ENCODE measurements around the gene RSRC1. TPM values are rescaled to one million over a fixed set of nuclear protein-coding genes. Genes with fewer than 3 reads are reported as not detected.
"Not testable (repeated sequence)": the region's sequence is repeated elsewhere in the genome, so short reads cannot be mapped to it uniquely, and the experiment has no call there.

Gene RSRC1
- polyA plus RNA-seq, 2 donors = 10.9 to 12.3 TPM

- WGBS, 2 donors = 70 to 97% methylated on average over 2 of the region's 2 CpGs
These were observed 285.5 kb downstream of the RSRC1 start for GRCh38 chr3:158395421-158395820.

DNA sequence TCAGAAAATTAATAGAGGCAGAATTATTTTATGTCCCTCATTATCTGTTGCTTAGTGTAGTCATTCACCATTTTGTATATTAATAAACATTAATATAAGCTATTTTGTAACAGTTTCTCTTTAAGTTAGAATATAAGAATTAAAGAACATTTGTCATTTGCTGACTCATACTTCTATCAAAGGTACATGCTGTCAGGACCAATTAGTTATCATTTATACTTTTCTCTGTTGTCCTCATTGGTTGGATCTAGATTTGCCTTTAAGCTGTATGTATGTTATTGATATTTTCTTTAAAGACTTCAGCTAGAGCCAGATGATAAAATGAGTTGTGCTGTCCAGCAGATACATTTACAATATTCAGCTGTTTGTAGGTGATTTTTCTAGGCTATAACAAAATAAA lies 292.7 kb downstream of the RSRC1 start:
- H3K27ac ChIP-seq (ENCODE audit: low read depth in 2 of 2, low read length in 1 of 2) = no peak overlapping the region
- H3K4me3 ChIP-seq (ENCODE audit: low read depth in 1 of 2, low read length in 2 of 2) = no peak overlapping the region
- no peaks in the 10 kb centered on the region for H3K36me3 ChIP-seq (ENCODE audit: control insufficient read depth in 2 of 2, insufficient read depth in 2 of 2, low read length in 1 of 2)
- H3K9me3 ChIP-seq (ENCODE audit: control insufficient read depth in 2 of 2, insufficient read depth in 1 of 2, low read depth in 1 of 2, low read length in 1 of 2) = no peaks in the 10 kb centered on the region
- no peaks in the 10 kb centered on the region for H3K4me1 ChIP-seq (ENCODE audit: control insufficient read depth in 2 of 2, insufficient read depth in 2 of 2, low read length in 1 of 2)
- no peaks in the 10 kb centered on the region for H3K27me3 ChIP-seq (ENCODE audit: control insufficient read depth in 1 of 2, insufficient read depth in 2 of 2, low read length in 2 of 2)

More at GRCh38 chr3:158395421-158395820, 285.5 kb downstream of the RSRC1 start:
- Histone ChIP-seq H3K4me3 (ENCODE audit: low read depth in 1 of 2, low read length in 2 of 2) (no peak overlapping the region), H3K9me3 (ENCODE audit: control insufficient read depth in 2 of 2, insufficient read depth in 1 of 2, low read depth in 1 of 2, low read length in 1 of 2) (no peaks in the 10 kb centered on the region), H3K36me3 (ENCODE audit: control insufficient read depth in 2 of 2, insufficient read depth in 2 of 2, low read length in 1 of 2) (no peaks in the 10 kb centered on the region), H3K4me1 (ENCODE audit: control insufficient read depth in 2 of 2, insufficient read depth in 2 of 2, low read length in 1 of 2) (no peaks in the 10 kb centered on the region), H3K27ac (ENCODE audit: low read depth in 2 of 2, low read length in 1 of 2) (no peak overlapping the region), H3K27me3 (ENCODE audit: control insufficient read depth in 1 of 2, insufficient read depth in 2 of 2, low read length in 2 of 2) (no peaks in the 10 kb centered on the region)

GRCh38 chr3:158403013-158403412 lies 293.1 kb downstream of the RSRC1 start:
- 87 to 91% methylated on average over 1 of the region's 1 CpG for WGBS, 2 donors
- Histone ChIP-seq H3K9me3 (ENCODE audit: control insufficient read depth in 2 of 2, insufficient read depth in 1 of 2, low read depth in 1 of 2, low read length in 1 of 2) (no peaks in the 10 kb centered on the region), H3K27ac (ENCODE audit: low read depth in 2 of 2, low read length in 1 of 2) (no peak overlapping the region), H3K4me1 (ENCODE audit: control insufficient read depth in 2 of 2, insufficient read depth in 2 of 2, low read length in 1 of 2) (no peaks in the 10 kb centered on the region), H3K36me3 (ENCODE audit: control insufficient read depth in 2 of 2, insufficient read depth in 2 of 2, low read length in 1 of 2) (no peaks in the 10 kb centered on the region), H3K27me3 (ENCODE audit: control insufficient read depth in 1 of 2, insufficient read depth in 2 of 2, low read length in 2 of 2) (no peaks in the 10 kb centered on the region), H3K4me3 (ENCODE audit: low read depth in 1 of 2, low read length in 2 of 2) (no peak overlapping the region)

GRCh38 chr3:158404131-158404718 lies 294.3 kb downstream of the RSRC1 start:
- H3K27ac ChIP-seq (ENCODE audit: low read depth in 2 of 2, low read length in 1 of 2) = no peak overlapping the region
- WGBS, 2 donors = 73 to 82% methylated on average over 1 of the region's 1 CpG

DNA sequence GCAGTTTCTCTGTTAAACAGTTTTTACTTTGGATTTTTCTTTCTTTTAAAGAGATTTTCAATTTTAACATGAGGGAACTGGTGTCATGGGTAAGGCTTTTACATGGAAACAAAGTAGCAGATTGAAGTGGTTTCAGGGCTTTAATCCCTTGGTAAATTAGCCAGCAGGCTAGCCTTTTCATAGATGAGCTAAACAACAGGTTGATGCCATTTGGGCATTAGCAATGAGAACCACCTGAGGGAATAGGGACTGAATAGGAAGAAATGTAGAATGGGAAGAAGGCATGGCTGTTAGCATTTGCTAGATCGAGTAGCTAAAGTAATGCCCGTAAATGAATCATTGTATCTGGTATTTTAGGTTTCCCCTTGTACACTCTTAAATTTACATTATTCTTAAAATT lies 295.6 kb downstream of the RSRC1 start:
- H3K36me3 ChIP-seq (ENCODE audit: control insufficient read depth in 2 of 2, insufficient read depth in 2 of 2, low read length in 1 of 2) = no peaks in the 10 kb centered on the region
- 86 to 95% methylated on average over 2 of the region's 2 CpGs for WGBS, 2 donors
- H3K4me3 ChIP-seq (ENCODE audit: low read depth in 1 of 2, low read length in 2 of 2) = no peak overlapping the region
- no peaks in the 10 kb centered on the region for H3K27me3 ChIP-seq (ENCODE audit: control insufficient read depth in 1 of 2, insufficient read depth in 2 of 2, low read length in 2 of 2)
- no peaks in the 10 kb centered on the region for H3K4me1 ChIP-seq (ENCODE audit: control insufficient read depth in 2 of 2, insufficient read depth in 2 of 2, low read length in 1 of 2)
- H3K9me3 ChIP-seq (ENCODE audit: control insufficient read depth in 2 of 2, insufficient read depth in 1 of 2, low read depth in 1 of 2, low read length in 1 of 2) = no peaks in the 10 kb centered on the region
- H3K27ac ChIP-seq (ENCODE audit: low read depth in 2 of 2, low read length in 1 of 2) = no peak overlapping the region

More at GRCh38 chr3:158404131-158404718, 294.3 kb downstream of the RSRC1 start:
- H3K4me1 ChIP-seq (ENCODE audit: control insufficient read depth in 2 of 2, insufficient read depth in 2 of 2, low read length in 1 of 2) = no peaks in the 10 kb centered on the region
- H3K4me3 ChIP-seq (ENCODE audit: low read depth in 1 of 2, low read length in 2 of 2) = no peak overlapping the region
- H3K9me3 ChIP-seq (ENCODE audit: control insufficient read depth in 2 of 2, insufficient read depth in 1 of 2, low read depth in 1 of 2, low read length in 1 of 2) = no peaks in the 10 kb centered on the region
- no peaks in the 10 kb centered on the region for H3K27me3 ChIP-seq (ENCODE audit: control insufficient read depth in 1 of 2, insufficient read depth in 2 of 2, low read length in 2 of 2)
- H3K36me3 ChIP-seq (ENCODE audit: control insufficient read depth in 2 of 2, insufficient read depth in 2 of 2, low read length in 1 of 2) = no peaks in the 10 kb centered on the region

- WGBS, 2 donors = 69 to 73% methylated on average over 4 of the region's 4 CpGs
- Histone ChIP-seq H3K9me3 (ENCODE audit: control insufficient read depth in 2 of 2, insufficient read depth in 1 of 2, low read depth in 1 of 2, low read length in 1 of 2) (no peaks in the 10 kb centered on the region), H3K4me1 (ENCODE audit: control insufficient read depth in 2 of 2, insufficient read depth in 2 of 2, low read length in 1 of 2) (no peaks in the 10 kb centered on the region), H3K27ac (ENCODE audit: low read depth in 2 of 2, low read length in 1 of 2) (no peak overlapping the region), H3K4me3 (ENCODE audit: low read depth in 1 of 2, low read length in 2 of 2) (no peak overlapping the region), H3K36me3 (ENCODE audit: control insufficient read depth in 2 of 2, insufficient read depth in 2 of 2, low read length in 1 of 2) (no peaks in the 10 kb centered on the region), H3K27me3 (ENCODE audit: control insufficient read depth in 1 of 2, insufficient read depth in 2 of 2, low read length in 2 of 2) (no peaks in the 10 kb centered on the region)
These were observed 298.1 kb downstream of the RSRC1 start for GRCh38 chr3:158407844-158408517.

DNA sequence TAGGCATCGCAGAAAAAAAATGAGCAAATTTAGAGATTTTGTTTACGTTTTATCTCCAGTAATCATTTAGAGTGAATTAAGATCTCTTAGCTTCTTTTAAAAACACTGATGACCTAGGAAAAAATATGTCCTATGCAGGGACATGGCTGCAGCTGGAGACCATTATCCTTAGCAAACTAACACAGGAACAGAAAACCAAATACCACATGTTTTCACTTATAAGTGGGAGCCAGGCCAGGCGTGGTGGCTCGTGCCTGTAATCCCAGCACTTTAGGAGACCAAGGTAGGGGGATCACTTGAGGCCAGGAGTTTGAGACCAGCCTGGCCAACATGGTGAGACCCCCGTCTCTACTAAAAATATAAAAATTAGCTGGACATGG lies 298.6 kb downstream of the RSRC1 start:
- H3K27ac ChIP-seq (ENCODE audit: low read depth in 2 of 2, low read length in 1 of 2); H3K9me3 ChIP-seq (ENCODE audit: control insufficient read depth in 2 of 2, insufficient read depth in 1 of 2, low read depth in 1 of 2, low read length in 1 of 2); H3K27me3 ChIP-seq (ENCODE audit: control insufficient read depth in 1 of 2, insufficient read depth in 2 of 2, low read length in 2 of 2); H3K4me1 ChIP-seq (ENCODE audit: control insufficient read depth in 2 of 2, insufficient read depth in 2 of 2, low read length in 1 of 2); H3K36me3 ChIP-seq (ENCODE audit: control insufficient read depth in 2 of 2, insufficient read depth in 2 of 2, low read length in 1 of 2); H3K4me3 ChIP-seq (ENCODE audit: low read depth in 1 of 2, low read length in 2 of 2): not testable (repeated sequence)
- 84 to 85% methylated on average over 5 of the region's 5 CpGs for WGBS, 2 donors

GRCh38 chr3:158418035-158418434 lies 308.1 kb downstream of the RSRC1 start:
- Histone ChIP-seq H3K4me1 (ENCODE audit: control insufficient read depth in 2 of 2, insufficient read depth in 2 of 2, low read length in 1 of 2) (no peaks in the 10 kb centered on the region), H3K27me3 (ENCODE audit: control insufficient read depth in 1 of 2, insufficient read depth in 2 of 2, low read length in 2 of 2) (no peaks in the 10 kb centered on the region), H3K36me3 (ENCODE audit: control insufficient read depth in 2 of 2, insufficient read depth in 2 of 2, low read length in 1 of 2) (no peaks in the 10 kb centered on the region), H3K4me3 (ENCODE audit: low read depth in 1 of 2, low read length in 2 of 2) (no peak overlapping the region), H3K27ac (ENCODE audit: low read depth in 2 of 2, low read length in 1 of 2) (no peak overlapping the region), H3K9me3 (ENCODE audit: control insufficient read depth in 2 of 2, insufficient read depth in 1 of 2, low read depth in 1 of 2, low read length in 1 of 2) (no peaks in the 10 kb centered on the region)

DNA sequence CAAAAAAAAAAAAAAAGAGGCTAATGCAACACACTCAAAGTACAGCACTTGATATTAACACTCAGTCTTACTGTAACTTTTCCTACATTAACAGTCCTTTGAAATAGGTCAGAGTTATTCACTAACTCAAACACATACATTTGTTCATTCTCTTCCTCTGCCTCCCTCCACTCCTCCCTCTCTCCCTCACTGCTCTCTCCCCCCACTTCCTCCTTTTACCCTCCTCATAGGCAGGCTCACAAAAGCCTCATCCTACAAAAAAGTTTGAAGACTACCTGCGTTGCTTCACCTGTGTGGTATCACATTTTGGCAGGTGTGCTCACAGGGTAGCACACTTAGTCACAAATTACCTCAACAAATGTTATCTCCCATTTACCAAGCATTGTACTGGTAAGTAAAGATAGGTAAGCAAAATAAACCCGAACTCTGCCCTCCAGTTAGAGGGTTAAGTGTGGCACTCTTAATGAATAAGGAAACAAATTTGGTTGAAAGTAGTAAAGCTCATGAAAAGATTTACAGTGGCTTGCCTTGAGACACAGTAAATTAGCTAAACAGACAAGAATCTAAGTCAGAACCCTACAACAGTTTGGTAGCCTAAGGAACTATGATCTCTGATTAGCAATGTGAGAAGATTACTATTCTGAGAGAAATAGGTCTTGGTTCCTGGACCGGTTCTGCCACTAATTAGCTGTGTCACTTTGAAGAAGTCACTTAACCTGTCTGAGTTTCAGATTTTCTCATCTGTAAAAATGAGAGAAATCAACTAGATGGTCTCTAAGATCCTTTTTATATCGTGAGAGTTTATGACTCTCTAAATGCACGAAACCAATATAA lies 310.1 kb downstream of the RSRC1 start:
- Histone ChIP-seq H3K27me3 (ENCODE audit: control insufficient read depth in 1 of 2, insufficient read depth in 2 of 2, low read length in 2 of 2) (no peaks in the 10 kb centered on the region), H3K9me3 (ENCODE audit: control insufficient read depth in 2 of 2, insufficient read depth in 1 of 2, low read depth in 1 of 2, low read length in 1 of 2) (no peaks in the 10 kb centered on the region), H3K36me3 (ENCODE audit: control insufficient read depth in 2 of 2, insufficient read depth in 2 of 2, low read length in 1 of 2) (no peaks in the 10 kb centered on the region), H3K27ac (ENCODE audit: low read depth in 2 of 2, low read length in 1 of 2) (no peak overlapping the region), H3K4me1 (ENCODE audit: control insufficient read depth in 2 of 2, insufficient read depth in 2 of 2, low read length in 1 of 2) (no peaks in the 10 kb centered on the region), H3K4me3 (ENCODE audit: low read depth in 1 of 2, low read length in 2 of 2) (no peak overlapping the region)
- 75 to 76% methylated on average over 5 of the region's 5 CpGs for WGBS, 2 donors

All from esophagus (tissue), 2 donors.